ENCODE measurements around the gene TSPAN4.

DNA sequence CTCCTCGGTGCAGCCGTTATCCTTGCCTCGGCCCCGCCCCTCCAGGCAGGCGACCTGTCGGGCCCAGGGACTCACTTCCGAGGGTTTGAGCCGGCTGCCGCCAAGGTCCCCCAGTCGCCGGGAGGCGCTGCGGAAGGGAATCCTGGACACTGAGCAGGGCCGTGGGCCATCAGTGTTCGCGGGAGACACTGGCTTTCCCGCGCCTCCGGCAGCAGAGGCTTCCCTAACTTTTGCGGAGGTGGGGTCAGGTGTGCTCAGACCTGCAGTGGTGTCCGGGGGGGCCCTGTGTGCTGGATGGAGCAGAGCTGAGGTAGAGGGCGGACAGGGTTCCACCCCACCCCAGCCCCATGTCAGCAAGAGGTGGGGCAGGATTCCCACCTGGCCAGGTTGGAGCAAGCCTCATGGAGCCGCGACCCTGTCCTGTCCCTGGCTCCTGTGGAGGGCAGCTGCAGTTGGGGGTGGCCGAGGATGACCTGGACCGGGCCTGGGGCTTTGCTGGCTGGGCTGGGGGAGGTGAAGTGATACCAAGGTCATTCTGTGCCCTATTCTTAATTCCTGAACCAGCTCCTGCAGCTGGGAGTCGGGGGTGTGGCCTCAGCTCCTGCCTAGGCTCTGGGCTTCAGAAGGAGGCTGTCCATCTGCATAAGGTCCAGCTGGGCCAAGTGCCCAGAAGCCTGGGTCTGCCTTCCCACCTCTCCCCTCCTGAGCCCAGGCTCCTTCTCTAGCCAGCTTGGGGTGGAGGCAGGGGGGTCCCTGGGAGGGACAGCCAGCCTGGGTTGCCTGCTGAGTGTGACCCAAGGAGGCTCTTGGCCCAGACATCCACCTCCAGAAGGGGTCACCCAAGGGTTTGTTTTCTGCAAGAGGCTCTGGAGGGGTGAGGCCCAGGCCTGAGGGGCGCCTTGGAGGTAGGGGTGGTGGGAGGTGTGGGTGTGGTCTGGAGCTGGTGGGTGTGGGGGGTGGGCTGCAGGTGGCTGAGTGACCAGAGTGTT, 8.4 kb downstream of the TSPAN4 start:
- TF ChIP-seq, protein P1, sequence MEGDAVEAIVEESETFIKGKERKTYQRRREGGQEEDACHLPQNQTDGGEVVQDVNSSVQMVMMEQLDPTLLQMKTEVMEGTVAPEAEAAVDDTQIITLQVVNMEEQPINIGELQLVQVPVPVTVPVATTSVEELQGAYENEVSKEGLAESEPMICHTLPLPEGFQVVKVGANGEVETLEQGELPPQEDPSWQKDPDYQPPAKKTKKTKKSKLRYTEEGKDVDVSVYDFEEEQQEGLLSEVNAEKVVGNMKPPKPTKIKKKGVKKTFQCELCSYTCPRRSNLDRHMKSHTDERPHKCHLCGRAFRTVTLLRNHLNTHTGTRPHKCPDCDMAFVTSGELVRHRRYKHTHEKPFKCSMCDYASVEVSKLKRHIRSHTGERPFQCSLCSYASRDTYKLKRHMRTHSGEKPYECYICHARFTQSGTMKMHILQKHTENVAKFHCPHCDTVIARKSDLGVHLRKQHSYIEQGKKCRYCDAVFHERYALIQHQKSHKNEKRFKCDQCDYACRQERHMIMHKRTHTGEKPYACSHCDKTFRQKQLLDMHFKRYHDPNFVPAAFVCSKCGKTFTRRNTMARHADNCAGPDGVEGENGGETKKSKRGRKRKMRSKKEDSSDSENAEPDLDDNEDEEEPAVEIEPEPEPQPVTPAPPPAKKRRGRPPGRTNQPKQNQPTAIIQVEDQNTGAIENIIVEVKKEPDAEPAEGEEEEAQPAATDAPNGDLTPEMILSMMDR (IDR thresholded peaks at IDR 0.05): no peak
- no peak for TF ChIP-seq POLR2A (IDR thresholded peaks at IDR 0.05)

All from lower leg skin (tissue), 3 donors.